Stimulated activated CD4-positive, alpha-beta T cell treated with anti-CD3 and anti-CD28 coated beads, Interleukin-4, amount 100 ng/mL, for 4 hours (primary cell): ENCODE measurements around the gene ADGRF1.
"Not testable (repeated sequence)": the region's sequence is repeated elsewhere in the genome, so short reads cannot be mapped to it uniquely, and the experiment has no call there.

Source experiments
- DNase-seq, 2 experiments: peaks; one replicate each; pipeline ENCODE4 v3.0.0-alpha.2; 2020

ADGRF1 gene

GRCh38 chr6:47019941-47020340 is 22.2 kb downstream of the ADGRF1 start:
- DNase-seq, result no peak

DNA sequence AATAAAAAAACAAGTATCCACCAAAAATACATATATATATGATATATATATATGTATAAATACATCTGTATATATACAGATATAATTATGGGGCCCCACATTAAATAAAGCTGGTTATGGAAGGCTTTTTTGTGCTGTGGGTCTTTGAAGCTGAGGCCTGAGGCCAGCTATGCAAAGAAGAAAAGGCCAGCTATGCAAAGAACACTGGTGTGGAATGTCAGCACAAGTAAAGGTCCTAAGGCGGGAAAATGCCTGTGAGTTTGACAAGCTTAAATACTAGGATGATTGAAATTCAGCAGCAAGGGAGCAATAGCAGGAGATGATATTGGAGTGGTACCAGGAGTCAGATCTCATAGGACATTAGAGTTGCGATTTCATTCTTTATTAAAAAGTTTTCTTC is 25.2 kb downstream of the ADGRF1 start:
- DNase-seq, result no peak

GRCh38 chr6:47016261-47016660 is 25.9 kb downstream of the ADGRF1 start:
- DNase-seq, result no peak

- no peak for DNase-seq
Observed at GRCh38 chr6:47014401-47014800, 27.7 kb downstream of the ADGRF1 start.

DNA sequence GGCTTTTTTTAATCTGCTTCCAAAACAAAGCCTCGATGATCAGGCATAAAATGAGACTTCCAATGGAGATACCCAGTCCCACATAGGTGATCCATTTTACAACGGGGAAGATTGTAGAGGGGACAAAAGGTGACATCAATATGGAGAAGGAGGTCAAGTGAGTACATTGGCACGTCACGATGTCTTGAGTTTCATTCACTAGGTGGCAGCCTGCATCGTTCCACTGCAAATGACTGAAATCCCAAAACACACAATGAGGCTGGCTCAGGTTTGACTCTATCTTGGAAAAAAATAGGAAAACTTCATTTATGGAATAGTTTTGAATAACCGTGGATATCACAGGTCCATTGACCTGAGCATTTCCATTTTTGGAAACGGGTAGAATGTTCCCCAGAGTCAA is 32.5 kb downstream of the ADGRF1 start:
- DNase-seq, result no peak

- no peak for DNase-seq
Observed at GRCh38 chr6:47008397-47008763, 33.8 kb downstream of the ADGRF1 start.

- DNase-seq, result no peak
Observed at GRCh38 chr6:47007657-47008396, 34.3 kb downstream of the ADGRF1 start.

DNA sequence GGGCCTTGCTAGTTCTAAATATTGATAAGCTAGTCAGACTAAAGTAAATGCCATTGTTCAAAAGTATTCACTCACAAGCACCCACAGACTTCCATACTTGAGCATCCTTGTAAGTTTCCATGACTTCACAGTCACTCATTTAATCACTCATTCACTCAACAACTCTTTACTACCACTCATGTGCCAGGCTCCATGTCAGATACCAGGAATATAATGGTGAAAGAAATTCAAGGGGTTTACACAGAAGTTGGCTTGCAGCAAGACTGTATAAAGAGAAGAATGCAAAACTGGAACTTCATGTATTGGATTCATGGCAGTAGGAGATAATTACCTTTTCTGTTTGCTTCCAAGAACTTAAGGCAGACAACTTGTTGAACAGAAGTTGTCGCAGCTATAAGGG is 36.6 kb downstream of the ADGRF1 start:
- DNase-seq, result no peak

GRCh38 chr6:47004463-47004862 is 37.7 kb downstream of the ADGRF1 start:
- DNase-seq, result no peak

DNA sequence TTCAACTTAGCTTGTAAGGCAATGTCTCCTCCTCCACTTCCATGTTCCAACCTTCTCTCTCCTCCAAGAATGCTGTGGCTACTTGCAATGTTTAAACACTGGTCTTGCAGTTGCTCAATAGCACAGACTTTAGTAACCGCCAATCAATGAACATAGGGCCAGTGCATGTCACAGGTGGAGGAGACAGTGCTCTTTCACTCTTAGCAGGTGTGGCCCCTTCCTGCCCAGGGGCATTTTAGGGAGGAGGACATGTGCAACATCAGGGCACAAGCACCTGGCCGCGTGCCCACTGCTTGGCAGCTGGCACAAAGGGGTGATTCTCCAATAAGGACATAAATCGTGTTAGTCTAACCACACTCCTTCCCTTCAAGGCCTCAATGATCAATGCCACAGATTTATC is 41.3 kb downstream of the ADGRF1 start:
- DNase-seq, result no peak

- no peak for DNase-seq
Observed at GRCh38 chr6:46998436-46999017, 43.6 kb downstream of the ADGRF1 start.

DNA sequence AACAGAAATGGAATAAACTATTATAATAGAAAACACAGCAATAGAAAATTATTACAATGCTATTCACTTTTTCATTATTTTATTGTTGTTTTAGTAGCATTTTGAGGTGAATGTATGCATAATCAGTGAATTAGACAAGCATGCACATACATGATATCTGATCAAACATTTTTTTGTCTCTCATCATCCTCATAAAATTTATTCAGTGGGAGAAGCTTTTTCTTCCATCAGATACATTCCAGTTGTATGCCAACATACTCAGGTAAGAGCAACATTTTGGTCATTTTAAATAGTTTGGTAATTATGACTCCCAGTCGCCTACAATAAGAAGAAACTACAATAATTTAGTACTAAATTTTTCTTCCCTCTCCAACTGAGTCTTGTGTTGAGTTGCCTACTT is 44.5 kb downstream of the ADGRF1 start:
- no peak for DNase-seq

DNA sequence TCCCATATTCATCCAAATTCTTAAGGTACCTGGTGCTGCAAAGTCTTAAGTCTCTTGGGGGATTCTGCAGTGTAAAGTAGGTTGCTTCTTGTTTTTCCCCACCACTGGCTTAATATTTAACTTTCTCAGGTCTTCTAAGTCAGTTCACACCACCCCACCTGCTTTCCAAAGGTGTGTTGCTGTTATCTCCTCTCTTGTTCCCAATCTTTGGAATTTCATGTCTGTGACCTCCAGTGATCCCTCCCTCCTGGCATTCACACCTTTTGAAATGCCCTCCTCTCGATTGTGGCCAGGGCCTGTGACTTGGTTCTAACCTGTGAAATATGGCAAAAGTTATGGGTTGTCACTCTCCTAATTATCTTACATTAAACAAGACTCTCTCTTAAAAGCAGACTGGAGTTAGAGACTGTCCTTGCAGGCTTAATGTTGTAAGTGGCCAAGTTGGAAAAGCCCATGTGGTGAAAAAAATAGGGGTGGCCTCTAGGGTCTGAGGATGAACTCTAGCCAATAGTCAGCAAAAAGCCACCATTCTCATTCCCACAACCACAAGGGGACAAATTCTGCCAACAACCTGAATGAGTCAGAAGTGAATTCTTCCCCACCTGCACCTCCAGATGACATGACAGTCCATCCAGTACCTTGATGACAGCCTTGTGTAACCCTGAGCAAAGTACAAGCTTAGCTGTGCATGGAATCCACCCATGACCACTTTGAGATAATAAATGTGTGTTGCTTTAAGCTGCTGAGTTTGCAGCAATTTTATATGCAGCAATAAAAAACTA is 45.1 kb downstream of the ADGRF1 start:
- DNase-seq, result no peak

DNA sequence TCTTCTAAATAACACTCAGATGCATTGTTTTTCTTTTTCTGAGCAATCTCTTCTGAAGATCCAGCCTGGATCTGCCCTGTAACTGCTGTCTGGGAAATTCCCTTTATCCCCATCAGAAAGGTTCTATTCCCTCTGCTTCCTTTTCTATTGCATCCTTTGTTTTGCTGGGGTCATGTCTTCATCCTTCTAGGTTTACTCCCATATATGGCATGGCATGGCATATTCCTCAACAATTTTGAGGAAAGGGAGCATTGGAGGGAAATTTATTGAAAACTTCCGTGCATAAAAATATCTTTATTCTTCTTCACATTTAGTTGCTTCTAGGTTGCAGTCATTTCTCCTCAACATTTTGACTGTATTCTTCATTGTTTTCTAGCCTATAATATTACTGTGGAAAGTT is 47.2 kb downstream of the ADGRF1 start:
- no peak for DNase-seq

- no peak for DNase-seq
Observed at GRCh38 chr6:46993846-46994245, 48.3 kb downstream of the ADGRF1 start.

GRCh38 chr6:46992391-46992790 is 49.7 kb downstream of the ADGRF1 start:
- DNase-seq, result not testable (repeated sequence)

DNA sequence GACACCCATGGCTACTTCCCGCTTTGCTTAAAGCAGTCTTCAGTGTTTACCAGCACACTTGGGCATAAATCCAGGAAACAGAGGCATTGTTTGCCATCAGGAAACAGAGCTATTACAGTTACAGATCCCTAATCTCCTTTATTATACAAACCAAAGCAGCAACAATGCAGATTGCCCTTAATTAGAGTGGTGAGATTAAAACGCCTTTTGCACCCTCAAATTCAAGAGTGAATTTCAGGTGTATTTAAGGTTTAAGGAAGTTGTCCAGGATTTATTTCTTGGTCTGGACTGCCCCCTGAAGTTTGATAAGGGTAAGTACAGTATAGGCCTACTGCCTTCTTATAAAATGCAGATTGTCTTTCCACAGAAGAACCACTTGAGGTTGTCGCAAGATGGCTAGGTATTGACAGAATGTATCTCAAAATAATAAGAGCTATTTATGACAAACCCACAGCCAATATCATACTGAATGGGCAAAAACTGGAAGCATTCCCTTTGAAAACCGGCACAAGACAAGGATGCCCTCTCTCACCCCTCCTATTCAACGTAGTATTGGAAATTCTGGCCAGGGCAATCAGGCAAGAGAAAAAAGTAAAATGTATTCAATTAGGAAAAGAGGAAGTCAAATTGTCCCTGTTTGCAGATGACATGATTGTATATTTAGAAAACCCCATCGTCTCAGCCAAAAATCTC is 51.2 kb downstream of the ADGRF1 start:
- DNase-seq, result not testable (repeated sequence)

- DNase-seq, result no peak
Observed at GRCh38 chr6:46990031-46990644, 52.0 kb downstream of the ADGRF1 start.

GRCh38 chr6:46989398-46989797 is 52.7 kb downstream of the ADGRF1 start:
- no peak for DNase-seq

GRCh38 chr6:46985943-46986342 is 56.2 kb downstream of the ADGRF1 start:
- no peak for DNase-seq

- no peak for DNase-seq
Observed at GRCh38 chr6:46983007-46983411, 59.1 kb downstream of the ADGRF1 start.

GRCh38 chr6:46979206-46979605 is 62.9 kb downstream of the ADGRF1 start:
- no peak for DNase-seq

DNA sequence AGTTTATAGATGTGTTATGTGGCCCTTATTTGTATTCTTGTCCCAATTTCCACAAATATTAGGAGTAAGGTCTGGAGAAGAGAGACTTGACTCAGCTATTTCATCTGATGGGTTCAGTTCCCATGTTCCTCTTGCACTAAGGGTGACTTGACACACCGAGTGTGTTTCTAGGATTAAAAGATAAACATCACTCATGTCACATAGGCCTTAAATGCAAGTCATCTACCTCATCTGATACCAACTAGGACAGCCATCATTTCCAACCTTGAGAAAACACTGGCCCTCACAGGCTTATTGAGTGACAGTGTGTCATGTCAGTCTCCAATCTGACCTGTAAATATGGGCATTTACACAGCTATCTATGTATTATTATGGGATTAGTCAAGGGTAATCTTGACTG is 67.3 kb downstream of the ADGRF1 start:
- DNase-seq, result no peak
